HTR-8/SVneo (cell line): Measurements from ENCODE around the gene FRMD8.
"Not testable (repeated sequence)": the region's sequence is repeated elsewhere in the genome, so short reads cannot be mapped to it uniquely, and the experiment has no call there.

Source experiments
- DNase-seq: peaks from one replicate; pipeline ENCODE4 v3.0.0; 2011; ENCODE audit warnings: low spot score, mixed read lengths; ENCODE audit not compliant: insufficient read length
- FAIRE-seq: peaks from 2 replicates; lab custom pipeline; 2011; peaks lifted over from hg19 to GRCh38; lab: Jason Lieb, UNC

FRMD8 gene

GRCh38 chr11:65411681-65412070, 25.2 kb downstream of the FRMD8 start:
- FAIRE-seq (no peak), DNase-seq (no peak)

- DNase-seq: no peak
- no peak for FAIRE-seq
Measured at GRCh38 chr11:65412271-65413076, 26.0 kb downstream of the FRMD8 start.

- DNase-seq, FAIRE-seq: not testable (repeated sequence)
Measured at GRCh38 chr11:65413077-65413664, 26.7 kb downstream of the FRMD8 start.

- no peak for FAIRE-seq
- DNase-seq: no peak
Measured at GRCh38 chr11:65414776-65415498, 28.5 kb downstream of the FRMD8 start.

- FAIRE-seq (no peak), DNase-seq (no peak)
Measured at GRCh38 chr11:65415499-65416340, 29.3 kb downstream of the FRMD8 start.

GRCh38 chr11:65416341-65416824, 29.9 kb downstream of the FRMD8 start:
- DNase-seq: peak; percentile 87
- peak; percentile 95 for FAIRE-seq

- DNase-seq: no peak
- FAIRE-seq: no peak
Measured at GRCh38 chr11:65416841-65417701, 30.6 kb downstream of the FRMD8 start.

GRCh38 chr11:65417702-65418430, 31.4 kb downstream of the FRMD8 start:
- no peak for FAIRE-seq
- no peak for DNase-seq

GRCh38 chr11:65418431-65418680, 31.9 kb downstream of the FRMD8 start:
- FAIRE-seq (no peak), DNase-seq (no peak)

GRCh38 chr11:65418681-65419459, 32.4 kb downstream of the FRMD8 start:
- FAIRE-seq: no peak
- peak; percentile 92 for DNase-seq

- no peak for FAIRE-seq
- no peak for DNase-seq
Measured at GRCh38 chr11:65419460-65419771, 33.0 kb downstream of the FRMD8 start.

- FAIRE-seq (no peak), DNase-seq (no peak)
Measured at GRCh38 chr11:65419772-65420481, 33.5 kb downstream of the FRMD8 start.

GRCh38 chr11:65420506-65420905, 34.1 kb downstream of the FRMD8 start:
- FAIRE-seq: no peak
- no peak for DNase-seq

- FAIRE-seq: peak; percentile 74
- peak; percentile 86 for DNase-seq
Measured at GRCh38 chr11:65420979-65421793, 34.7 kb downstream of the FRMD8 start.

- FAIRE-seq (no peak), DNase-seq (peak; percentile 81)
Measured at GRCh38 chr11:65421794-65422632, 35.6 kb downstream of the FRMD8 start.
